Activated gamma-delta T cell (primary cell): ENCODE results near the gene VTI1A.

ENCODE experiments used
- DNase-seq: peaks from one replicate; lab custom pipeline; 2025; lab: John Stamatoyannopoulos, UW

Gene VTI1A

DNA sequence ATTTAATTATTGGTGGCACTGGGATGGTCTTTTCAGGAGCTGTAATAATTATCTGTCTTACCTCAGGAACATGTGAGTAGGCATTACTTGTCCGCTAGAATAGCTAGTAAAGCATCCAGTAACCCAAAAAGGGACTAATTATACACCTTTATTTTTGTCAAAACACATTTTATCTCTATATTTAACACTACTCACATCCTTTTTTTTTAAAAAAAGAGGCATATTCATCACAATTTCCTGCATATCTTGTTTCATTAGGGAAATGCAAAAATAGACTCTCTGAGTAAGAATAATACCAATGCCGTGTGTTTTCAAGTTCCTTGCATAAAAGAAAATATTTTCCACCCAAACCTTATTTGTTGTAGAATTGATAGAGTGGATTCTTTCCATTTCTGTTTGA lies 99.5 kb downstream of the VTI1A start:
- no peak for DNase-seq

DNA sequence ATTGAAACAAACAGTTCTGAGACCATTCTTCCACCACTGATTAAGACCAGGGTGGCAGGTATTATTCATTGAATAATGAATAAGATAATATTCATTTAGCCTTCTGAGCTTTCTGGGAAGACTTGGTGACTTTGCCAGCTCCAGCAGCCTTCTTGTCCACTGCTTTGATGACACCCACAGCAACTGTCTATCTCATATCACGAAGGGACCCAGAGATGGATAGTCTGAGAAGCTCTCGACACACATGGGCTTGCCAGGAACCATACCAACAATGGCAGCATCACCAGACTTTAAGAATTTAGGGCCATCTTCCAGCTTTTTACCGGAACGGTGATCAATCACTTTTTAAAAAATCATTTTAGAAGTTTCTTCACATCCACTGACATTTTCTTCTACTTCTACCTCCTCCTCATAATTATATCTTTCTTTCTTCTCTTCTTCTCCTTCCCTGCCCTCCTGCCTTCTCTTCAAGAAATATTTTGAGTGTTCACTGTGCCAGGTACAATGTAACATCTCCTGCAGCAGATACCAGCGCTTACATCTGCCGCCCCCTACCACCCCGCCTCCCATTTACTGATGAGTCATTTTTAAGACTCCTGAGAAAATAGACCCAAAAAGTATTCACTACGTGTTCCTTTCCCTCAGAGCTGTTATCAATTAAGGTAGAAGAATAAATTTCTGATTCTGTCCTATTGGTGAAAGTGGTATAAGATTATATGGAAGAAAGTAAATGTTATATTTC lies 101.7 kb downstream of the VTI1A start:
- DNase-seq, result no peak

DNA sequence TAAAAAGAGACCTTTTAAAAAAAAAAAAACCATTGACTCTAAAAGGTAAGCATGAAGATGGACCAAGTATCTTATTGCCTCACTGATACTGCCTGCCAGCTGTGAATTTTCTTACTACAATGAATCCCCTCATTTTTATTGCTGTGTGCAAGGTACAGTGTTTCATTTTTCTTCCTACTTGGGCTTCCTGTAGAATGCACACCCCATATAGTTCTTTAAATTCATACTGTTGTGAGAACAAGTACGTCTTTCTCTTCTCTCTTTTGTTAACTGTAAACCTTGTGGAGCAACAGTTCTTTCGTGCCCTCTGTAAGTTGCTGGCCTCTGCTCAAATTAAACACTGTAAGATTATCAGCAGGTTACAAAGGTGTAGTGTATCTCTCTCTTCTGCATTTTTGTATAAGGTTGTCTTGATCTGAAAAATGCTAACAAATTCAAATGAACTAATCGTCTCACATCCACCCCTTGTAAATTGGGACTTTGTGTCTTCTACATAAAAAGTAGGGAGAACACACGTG lies 105.6 kb downstream of the VTI1A start:
- no peak for DNase-seq

DNA sequence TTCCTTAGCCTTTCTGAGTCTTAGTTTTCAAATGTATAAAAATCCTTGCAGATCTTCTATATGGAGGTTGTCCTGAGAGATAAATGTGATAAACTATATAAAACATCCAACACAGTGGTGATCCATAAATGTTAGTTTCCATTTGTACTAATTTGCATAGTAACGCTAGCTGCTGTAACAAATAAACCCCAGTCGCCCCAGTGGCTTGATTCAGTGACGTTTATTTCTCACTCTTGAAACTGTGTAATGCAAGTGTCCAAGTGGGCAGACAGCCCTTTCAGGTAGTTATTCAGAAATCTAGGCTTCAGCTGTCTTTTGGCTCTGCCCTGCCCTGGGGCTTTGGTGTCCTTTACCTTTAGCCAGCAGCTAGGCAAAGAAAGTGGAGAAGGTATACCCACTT lies 106.3 kb downstream of the VTI1A start:
- DNase-seq, result no peak

DNA sequence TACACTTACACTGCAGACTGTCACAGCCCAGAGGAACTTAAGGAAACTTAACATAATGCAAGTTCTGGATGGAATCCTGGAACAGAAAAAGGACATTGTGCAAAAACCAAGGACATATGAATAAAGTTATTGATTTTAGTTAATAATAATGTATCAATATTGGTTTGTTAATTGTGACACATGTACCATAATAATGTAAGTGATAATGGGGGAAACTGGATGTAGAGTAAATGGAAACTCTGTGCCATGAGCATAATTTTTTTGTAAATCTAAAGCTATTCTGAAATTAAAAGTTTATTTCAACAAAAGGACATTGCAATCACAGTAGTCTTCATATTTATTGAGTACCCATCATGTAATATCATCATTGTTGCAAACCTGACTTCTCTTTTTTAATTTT lies 107.2 kb downstream of the VTI1A start:
- DNase-seq, result no peak

DNA sequence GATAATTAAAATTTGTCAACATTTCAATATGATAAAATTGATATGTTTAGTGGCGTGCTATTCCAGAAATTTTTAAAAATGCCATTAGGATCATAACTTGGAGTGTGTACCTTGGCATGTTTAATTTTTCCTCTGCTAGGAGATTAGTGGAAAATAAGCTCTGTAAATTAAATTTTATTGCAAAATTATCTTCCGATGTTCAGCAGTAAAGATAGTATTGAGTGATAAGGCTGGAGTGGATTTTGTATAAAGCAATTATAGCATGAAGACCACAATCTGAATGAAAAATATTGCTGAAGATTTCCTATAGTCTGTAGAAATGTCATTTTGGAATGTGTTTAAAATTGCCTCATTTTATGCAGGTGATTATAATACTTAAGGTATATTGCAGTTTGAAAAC lies 110.2 kb downstream of the VTI1A start:
- no peak for DNase-seq

DNA sequence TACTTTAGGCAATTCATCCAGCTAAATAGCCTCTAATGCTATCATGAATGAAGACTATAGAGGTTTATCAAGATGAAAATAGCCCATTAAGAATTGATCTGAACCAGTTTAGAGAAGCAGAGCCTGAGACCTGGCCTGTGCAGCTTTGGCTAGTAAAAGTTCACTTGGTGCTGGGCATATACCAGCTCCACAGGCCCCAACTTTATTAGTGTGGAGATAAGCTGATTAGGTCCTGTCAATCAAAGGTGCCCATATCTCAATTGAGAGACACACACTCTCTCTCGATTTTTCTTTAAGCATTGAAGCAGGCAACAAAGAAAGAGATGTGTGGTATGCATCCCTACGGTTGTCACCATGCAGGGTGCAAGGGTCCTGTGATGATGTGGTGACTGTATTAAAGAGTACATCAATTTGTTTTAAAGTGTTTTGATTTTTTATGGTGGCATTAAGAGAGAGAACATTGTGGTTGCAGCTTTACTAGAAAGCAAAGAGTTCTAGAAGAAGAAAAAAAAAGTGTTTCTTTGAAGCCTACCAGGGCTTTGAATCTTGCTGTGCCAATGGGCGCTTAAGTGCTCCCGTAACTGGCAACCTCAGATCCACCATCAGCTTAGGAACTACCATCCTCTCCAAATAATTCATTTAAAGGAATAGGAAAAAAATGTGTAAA lies 111.6 kb downstream of the VTI1A start:
- DNase-seq, result no peak

DNA sequence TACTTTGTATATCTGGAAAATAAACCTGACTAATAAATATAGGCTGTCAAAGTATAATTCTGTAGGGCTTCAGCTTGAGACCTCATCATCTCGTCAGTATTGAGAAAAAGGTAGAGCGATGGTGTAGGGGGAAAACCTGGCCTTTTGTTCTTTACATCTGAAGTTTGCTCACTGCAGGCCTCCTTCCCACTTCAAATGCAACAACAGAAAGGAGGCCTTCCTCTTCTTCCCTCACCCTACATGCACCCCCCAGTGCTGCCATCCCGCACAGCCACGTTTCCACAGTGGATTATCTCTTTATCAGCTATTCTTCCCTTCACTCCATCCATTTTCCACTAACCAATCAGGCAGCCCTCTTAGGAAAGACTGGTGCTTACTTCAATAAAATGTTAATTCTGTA lies 112.3 kb downstream of the VTI1A start:
- no peak for DNase-seq

DNA sequence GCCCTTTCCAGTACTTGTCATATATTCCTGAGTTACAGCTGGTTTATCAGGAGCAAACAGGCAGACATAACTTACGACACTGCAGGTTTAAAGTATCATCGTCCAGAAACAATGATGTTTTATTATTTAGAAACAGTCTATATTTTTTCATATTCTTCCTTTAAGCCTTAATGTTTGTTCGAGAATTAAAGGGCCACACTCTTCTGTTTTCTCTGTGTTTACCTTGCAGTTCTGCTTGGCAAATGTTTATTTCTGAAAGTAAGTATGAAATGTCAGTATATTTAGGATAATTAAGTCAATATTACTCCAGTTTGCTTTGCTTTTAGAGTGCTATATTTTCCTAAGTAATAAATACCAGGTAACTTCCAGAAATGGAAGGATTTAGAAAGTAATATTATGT lies 115.1 kb downstream of the VTI1A start:
- DNase-seq, result no peak

DNA sequence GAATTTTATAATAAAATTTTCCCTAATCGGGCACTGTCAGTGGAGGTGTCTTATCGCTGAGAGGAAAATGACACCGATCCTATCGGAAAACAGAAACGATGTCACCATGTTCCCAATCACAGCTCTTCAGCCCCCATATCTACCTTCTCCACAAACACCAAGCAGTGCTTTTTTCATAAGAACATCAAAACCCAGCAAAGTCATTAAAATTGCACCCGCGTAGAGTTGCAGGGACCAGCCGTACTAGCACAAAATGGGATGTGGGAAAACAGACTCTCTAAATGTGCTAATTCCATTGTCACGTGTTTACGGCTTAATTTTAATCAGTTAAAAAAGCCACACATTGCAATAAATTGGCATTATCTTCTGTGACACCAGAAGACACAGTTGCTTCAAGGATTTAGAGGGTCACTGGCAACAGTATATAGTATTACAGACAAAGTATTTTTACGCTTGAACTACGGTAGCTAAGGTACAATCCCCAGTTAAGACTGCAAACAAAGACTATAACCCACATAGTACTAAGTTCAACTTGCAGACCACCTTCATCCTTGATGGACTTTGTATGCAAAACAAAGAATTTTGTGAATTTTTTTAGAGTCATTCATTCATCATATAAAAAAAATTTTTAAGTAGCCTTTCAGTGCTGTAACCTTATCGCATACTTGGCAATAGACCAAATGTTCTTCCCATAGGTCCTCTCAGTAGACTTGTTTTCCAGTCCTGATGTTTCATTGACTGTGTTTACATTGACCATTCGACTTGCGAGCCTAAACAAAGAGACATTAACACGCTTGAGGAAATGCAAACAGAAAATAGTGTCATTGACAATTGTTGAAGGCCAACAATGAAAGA lies 116.0 kb downstream of the VTI1A start:
- DNase-seq, result no peak

DNA sequence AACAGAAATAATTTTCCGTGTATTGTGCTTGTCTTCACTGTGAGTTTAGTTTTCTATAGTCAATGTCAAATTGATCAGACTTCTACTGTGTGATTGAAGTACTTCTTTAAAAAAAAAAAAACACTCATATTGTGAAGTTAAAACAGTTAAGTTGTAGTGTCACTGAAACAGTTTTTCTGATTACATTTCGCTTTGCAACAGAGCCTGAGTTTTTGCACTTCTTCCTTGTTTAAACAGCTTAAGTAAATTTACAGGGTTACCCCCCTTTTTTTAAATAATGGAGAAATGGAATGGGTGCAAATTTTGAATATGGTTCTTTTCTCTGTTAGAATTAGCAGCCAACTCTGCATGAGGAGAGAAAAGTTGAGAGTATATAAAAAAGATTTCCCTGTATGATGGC lies 117.3 kb downstream of the VTI1A start:
- no peak for DNase-seq

DNA sequence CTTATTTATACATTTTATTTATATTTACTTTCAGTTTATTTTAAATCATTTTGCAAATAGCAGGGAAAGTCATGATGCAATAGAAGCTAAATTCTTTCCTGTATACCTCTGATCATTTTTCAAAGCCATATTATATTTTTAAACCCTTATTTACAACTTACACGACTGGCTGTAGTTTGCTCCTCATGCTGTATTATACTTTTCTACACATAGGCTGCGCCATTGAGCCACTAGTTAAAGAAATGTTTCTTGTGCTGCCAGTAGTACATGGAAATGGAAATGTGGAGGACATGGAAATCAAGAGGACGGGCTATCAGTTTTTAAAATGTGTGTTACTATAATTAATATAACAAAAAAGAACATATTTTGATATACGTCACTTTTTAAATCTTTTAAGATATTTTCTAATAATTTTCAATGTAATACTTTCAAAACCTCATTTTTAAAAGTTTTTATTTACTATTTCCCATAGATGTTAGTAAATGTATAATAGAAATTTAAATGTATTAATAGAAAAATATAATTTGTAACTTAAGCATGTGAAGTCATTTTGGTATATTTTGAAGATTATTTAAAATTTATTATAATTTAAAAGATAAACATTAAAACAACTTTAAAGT lies 118.5 kb downstream of the VTI1A start:
- DNase-seq, result no peak

DNA sequence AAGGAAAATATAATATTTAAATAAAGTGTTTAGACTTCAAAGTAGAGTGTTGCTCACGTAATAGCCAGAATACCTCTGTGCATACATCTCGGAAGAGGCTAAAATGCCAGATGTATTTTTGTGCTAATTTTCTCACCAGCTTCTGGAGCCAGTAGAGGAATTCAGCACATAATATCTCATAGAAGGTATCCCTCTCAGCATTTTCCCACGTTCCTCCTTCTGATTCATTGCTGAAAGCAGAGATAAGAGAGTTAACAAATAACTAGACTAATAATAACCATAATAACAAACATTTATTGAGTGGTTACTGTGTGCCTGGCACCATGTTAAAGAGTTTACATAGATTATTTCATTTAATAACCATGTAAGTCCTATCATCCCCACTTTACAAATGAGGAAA lies 123.6 kb downstream of the VTI1A start:
- DNase-seq, result no peak

DNA sequence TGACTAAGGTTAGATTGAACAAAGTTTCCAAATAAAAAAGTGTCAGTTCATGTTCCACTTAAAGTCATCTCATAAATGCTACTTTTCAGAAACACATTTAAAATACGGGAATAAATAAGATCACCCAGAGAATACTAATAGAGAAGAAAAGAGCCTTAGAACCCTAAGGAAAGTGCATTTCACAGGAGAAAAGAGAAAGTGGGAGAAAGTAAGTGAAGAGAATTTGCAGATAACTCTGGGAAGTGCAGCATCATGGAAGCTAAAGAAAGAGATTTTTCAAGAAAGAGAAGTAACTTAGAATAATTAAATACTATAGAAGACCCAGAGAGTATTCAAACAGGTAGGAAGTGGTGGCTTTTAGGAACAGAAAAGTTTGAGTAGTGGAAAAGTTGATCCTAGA lies 132.6 kb downstream of the VTI1A start:
- no peak for DNase-seq

DNA sequence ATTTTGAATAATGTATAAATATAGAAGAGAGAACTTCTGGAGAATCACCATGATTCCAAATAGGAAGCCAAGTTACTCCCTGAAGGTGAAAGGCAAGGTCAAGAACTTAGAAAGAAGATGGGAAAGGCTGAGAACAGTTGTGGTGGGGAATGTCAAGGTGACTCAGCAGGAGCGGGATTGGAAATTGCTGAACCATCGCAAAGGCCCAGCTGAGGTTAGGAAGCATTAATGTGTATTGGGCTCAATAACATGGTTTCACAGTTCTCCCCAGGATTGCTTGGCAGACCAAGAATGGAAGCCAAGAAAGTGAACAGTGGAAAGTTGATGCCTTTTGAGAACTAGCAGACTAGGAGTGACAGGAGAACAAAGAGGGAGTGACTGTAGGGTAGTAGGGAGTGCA lies 133.3 kb downstream of the VTI1A start:
- DNase-seq, result no peak

DNA sequence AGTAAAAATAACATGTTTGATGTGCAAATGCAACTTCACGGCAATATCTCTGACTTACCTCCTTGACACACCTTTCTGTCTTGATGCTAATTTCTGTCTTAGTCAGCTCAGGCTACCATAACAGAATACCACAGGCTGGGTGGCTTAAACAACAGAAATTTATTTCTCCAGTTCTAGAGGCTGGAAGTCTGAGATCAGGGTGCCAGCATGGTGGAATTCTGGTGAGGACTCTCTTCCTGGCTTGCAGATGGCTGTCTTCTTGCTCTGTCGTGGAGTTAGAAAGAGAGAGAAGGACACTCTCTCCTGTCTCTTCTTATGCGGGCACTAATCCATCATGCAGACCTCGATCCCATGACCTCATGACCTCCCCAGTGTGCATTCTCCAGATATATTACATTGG lies 134.9 kb downstream of the VTI1A start:
- DNase-seq, result no peak

DNA sequence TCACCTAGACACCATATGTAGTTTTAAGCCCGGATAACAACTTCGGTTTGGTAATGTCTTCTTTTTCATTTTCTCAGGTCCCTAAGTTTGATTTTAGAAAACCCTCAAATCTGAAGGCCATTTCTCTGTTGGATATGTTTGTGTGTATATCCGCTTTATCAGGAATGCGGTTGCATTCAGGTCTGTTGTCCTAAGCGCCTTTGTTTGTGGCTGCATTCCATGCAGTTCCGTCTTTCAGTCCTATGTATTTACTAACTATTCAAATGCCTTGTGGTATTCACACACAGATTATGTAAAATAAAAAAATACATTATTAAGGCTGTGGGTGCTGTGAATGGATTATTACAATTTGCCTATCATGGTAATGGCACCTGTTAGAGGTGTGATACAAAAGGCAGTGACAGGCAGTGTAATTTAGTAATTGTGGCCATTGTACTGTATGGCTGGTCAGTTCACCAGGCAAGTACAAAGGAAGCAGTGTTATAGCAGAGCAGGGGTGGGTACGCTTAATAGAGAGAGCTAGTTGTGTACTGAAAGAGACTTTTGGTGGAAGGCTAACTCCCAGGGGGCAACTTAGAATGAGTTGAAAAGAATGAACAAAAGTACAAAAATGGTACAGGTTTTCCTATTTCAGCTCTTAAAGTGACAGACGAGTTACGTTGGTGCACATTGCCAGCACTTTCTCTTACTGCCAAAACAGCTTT lies 136.4 kb downstream of the VTI1A start:
- DNase-seq, result no peak

DNA sequence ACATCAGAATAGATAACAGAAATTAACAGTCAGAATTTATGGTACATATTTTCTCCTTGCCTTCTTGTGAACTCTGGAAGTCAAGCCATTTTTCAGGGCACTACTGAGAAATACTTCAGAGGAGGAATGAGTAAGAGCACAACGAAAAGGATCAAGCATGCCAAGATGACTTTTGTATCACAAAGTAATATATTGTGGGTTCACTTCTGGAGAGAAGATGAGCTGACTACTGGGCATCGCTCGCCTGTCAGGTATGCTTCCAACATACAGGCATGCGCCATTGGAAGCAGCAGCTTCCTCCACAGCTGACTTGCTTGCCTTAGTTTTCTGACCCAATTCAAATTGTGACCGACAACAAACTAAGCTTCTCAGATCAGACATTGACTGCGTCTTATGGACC lies 137.3 kb downstream of the VTI1A start:
- DNase-seq, result no peak

DNA sequence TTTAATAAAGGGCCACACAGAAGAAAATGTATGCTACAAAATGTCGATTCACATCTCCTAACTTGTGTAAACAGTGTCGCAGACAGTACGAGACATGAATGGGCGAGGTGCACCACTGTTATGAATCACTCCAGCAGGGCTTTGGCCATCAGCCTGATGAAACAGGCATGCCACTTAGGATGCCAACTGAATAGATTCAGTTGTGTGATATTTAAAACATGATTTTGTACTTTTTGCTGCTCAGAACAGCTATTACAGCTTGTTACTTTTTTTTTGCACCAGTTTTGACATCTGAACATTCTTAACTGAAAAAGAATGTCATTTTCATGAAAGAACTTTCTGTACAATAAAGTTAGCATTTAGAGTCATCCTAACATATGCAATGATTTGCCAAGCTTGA lies 138.1 kb downstream of the VTI1A start:
- DNase-seq, result no peak

DNA sequence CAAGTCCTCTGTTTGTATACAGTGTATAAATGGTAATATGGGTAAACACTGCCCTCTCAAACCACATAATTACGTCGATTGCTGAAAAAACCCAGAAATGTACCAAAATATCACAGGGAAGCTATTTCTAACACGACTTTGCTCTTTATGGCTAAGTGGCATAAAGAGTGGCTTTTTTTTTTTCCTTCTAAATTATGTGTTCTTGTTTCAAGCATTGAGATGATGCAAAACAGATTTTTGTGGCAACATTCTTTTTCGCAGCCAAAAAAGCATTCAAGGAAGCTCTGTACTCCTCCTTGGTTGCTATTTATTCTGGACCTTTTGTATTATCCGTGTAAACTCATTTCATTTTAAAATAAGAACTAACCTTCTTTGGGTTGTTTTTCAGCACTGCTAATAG lies 138.9 kb downstream of the VTI1A start:
- no peak for DNase-seq

DNA sequence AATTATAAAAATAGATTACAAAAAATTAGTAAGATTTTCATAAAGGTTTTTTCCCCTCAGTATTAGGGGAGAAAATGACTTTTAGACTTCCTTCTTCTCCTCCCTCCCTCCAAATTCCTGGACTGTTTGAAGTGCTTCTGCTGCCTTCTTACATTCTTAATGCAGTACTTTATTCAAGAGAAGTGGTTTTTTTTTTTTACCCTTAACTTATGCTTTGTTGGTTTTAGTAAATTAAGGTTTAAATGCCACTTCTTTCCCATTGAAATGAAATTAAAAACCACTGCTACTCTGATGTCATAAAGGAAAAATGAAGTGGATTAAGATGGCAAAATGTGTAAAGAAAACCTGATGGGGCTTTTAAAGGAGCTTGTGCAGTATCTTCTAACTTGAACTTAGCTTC lies 140.7 kb downstream of the VTI1A start:
- DNase-seq, result no peak
